CD4-positive, alpha-beta memory T cell (primary cell): Measurements from ENCODE around the gene CFAP74. TPM values are rescaled to one million over a fixed set of nuclear protein-coding genes. Genes with fewer than 3 reads are reported as not detected.

ENCODE experiments used
- CTCF ChIA-PET: fragments of 350-600 bp; sonication (Branson Sonifier 250); formaldehyde crosslinking; loops from one replicate; lab custom pipeline; 2021; ENCODE audit warnings: inconsistent platforms; ENCODE audit not compliant: partially characterized antibody; lab: Charles Lee
- POLR2A ChIA-PET: fragments of 350-600 bp; sonication (Branson Sonifier 250); formaldehyde crosslinking; loops from one replicate; lab custom pipeline; 2021; ENCODE audit not compliant: partially characterized antibody; lab: Charles Lee
- DNase-seq, 5 donors: peaks; one replicate each; pipeline versions ENCODE4 v3.0.0 to v3.0.0-alpha.2; 2020 to 2022; ENCODE audit warnings: mixed read lengths in 1 of 5
- H3K27ac ChIP-seq: one replicate; pipeline ENCODE4 v1.7.0; 2013; ENCODE audit warnings: low read depth, low read length
- H3K27me3 ChIP-seq: 2 replicates; pipeline ENCODE4 v1.7.0; 2013; ENCODE audit warnings: mild to moderate bottlenecking, low read length, moderate library complexity; ENCODE audit not compliant: insufficient read depth
- H3K36me3 ChIP-seq: 2 replicates; pipeline ENCODE4 v1.7.0; 2013; ENCODE audit warnings: mild to moderate bottlenecking, low read length, moderate library complexity; ENCODE audit not compliant: insufficient read depth
- H3K4me1 ChIP-seq: 2 replicates; pipeline ENCODE4 v1.7.0; 2013; ENCODE audit warnings: mild to moderate bottlenecking, low read length, moderate library complexity; ENCODE audit not compliant: insufficient read depth
- H3K4me3 ChIP-seq, 2 donors: one replicate each; pipeline ENCODE4 v1.7.0; 2013; ENCODE audit warnings: low read length in 2 of 2, mild to moderate bottlenecking in 1 of 2
- H3K9me3 ChIP-seq, 2 donors: one replicate each; pipeline ENCODE4 v1.7.0; 2013; ENCODE audit warnings: low read length in 2 of 2, control low read depth in 1 of 2; ENCODE audit not compliant: control insufficient read depth in 1 of 2
- H3K27ac Mint-ChIP-seq, 7 donors: one replicate each; pipeline ENCODE4 v1.8.0; 2020 to 2021; ENCODE audit warnings: mixed read lengths in 7 of 7, mild to moderate bottlenecking in 6 of 7, inconsistent platforms in 3 of 7, moderate library complexity in 3 of 7
- H3K27me3 Mint-ChIP-seq, 2 donors: one replicate each; pipeline ENCODE4 v1.8.0; 2020 to 2021; ENCODE audit warnings: mixed read lengths in 2 of 2
- H3K36me3 Mint-ChIP-seq, 2 donors: one replicate each; pipeline ENCODE4 v1.8.0; 2020 to 2021; ENCODE audit warnings: mixed read lengths in 2 of 2, inconsistent platforms in 1 of 2, mild to moderate bottlenecking in 1 of 2
- H3K4me1 Mint-ChIP-seq, 4 donors: one replicate each; pipeline ENCODE4 v1.8.0; 2020 to 2021; ENCODE audit warnings: mixed read lengths in 4 of 4, mild to moderate bottlenecking in 1 of 4
- H3K4me3 Mint-ChIP-seq, 8 donors: one replicate each; pipeline ENCODE4 v1.8.0; 2020 to 2021; ENCODE audit warnings: mixed read lengths in 8 of 8, mild to moderate bottlenecking in 7 of 8, moderate library complexity in 6 of 8, inconsistent platforms in 3 of 8
- H3K9me3 Mint-ChIP-seq, 8 donors: one replicate each; pipeline ENCODE4 v1.8.0; 2020 to 2021; ENCODE audit warnings: mixed read lengths in 8 of 8, mild to moderate bottlenecking in 5 of 8, inconsistent platforms in 3 of 8, moderate library complexity in 1 of 8
- intact Hi-C: fragments of 100-400 bp; cut with micrococcal nuclease; formaldehyde crosslinking; loops from one replicate; pipeline ENCODE4 v1.15.1; 2023
- polyA plus RNA-seq, 2 donors: library from polyadenylated mRNA; unstranded; fragments of 300-500 nt; fragmentation: Illumina TruSeq; gene quantifications; one replicate each; pipeline ENCODE4 v1.2.3, GENCODE V29; 2021
- total RNA-seq, 2 experiments: library from RNA; stranded (reverse); gene quantifications; one replicate each; pipeline ENCODE4 v1.2.3, GENCODE V29; 2021

Gene CFAP74
- total and polyA plus RNA-seq, 4 experiments from 2014 or later: not detected

DNA sequence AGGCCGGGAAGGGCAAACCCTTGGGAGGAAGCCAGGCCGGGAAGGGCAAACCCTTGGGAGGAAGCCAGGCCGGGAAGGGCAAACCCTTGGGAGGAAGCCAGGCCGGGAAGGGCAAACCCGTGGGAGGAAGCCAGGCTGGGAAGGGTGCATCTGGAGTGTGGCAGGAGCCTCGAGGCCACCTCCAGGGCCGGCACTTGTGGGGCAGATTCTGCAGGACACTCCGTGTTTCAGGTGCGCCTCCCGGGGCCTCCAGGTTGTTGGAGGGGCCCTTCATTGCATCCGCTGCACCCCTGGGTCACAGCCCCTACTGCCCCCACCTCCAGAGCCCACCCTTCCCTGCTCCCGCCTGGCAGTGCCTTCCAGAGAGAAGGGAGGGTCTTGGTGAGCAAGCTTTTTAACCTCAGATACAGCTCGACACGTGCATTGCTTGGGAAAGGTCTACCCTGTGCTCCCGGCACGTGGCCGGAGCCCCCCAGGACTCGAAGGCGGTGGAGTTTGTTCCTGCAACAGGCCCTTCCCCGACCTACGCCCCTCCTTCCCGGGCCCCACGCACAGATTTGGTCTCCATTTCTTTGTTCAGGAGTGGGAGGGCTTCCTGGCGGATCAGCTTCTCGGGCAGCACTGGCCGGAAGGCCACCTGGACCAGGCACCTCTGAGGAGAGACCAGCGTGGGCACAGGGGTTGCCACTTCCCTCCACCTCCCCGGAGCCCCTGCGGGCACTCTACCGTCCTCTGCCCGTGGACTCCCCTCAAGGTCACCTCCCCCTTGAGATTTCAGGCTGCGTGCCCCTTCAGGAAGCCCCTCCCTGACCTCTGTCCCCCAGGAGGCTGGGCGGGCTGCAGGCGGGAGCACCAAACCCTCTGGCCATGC lies 75.1 kb downstream of the CFAP74 start:
- H3K9me3 Mint-ChIP-seq: no peaks in the 10 kb centered on the region

DNA sequence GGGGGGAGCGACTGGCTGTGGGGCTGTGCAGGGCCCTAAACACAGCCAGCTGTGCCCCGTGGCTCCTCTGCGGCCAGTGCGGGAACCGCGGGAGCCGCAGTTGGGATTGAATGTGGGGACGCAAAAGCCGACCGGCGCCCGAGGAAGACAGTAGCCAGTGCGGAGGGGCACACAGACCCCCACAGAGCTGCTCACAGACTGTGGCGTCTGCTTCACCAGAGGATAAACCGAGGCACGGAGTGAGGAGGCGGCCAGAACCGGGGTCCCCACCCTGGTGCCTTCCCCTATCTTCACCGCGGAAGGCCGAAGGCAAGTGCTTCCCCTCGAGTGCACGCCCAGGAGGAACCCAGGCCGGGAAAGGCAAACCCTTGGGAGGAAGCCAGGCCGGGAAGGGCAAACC lies 75.8 kb downstream of the CFAP74 start:
- H3K27me3 Mint-ChIP-seq: no peaks in the 10 kb centered on the region
- no peak overlapping the region for H3K27ac Mint-ChIP-seq
- no peak for DNase-seq
- POLR2A ChIA-PET: interaction anchor here (1.0 kb wide), 1 partner anchor 18 kb away, joined by 3 read pairs; no protein-coding TSS in a partner anchor
- Histone ChIP-seq H3K36me3 (no peaks in the 10 kb centered on the region), H3K27ac (no peak overlapping the region), H3K9me3 (no peaks in the 10 kb centered on the region), H3K4me3 (no peak overlapping the region), H3K27me3 (no peaks in the 10 kb centered on the region), H3K4me1 (no peaks in the 10 kb centered on the region)
- CTCF ChIA-PET: no interaction called here
- no peaks in the 10 kb centered on the region for H3K9me3 Mint-ChIP-seq
- H3K4me3 Mint-ChIP-seq: no peak overlapping the region
- H3K4me1 Mint-ChIP-seq: no peaks in the 10 kb centered on the region
- intact Hi-C loops: no loop called here
- no peaks in the 10 kb centered on the region for H3K36me3 Mint-ChIP-seq

More for the DNA sequence above, 75.1 kb downstream of the CFAP74 start:
- H3K4me3 ChIP-seq: no peak overlapping the region
- no peak overlapping the region for H3K27ac ChIP-seq
- Mint-ChIP-seq H3K27ac (no peak overlapping the region), H3K4me1 (no peaks in the 10 kb centered on the region), H3K4me3 (no peak overlapping the region), H3K27me3 (no peaks in the 10 kb centered on the region), H3K36me3 (no peaks in the 10 kb centered on the region)
- DNase-seq: no peak
- H3K36me3 ChIP-seq: no peaks in the 10 kb centered on the region
- no peaks in the 10 kb centered on the region for H3K27me3 ChIP-seq
- ChIA-PET POLR2A (interaction anchor here (1.0 kb wide), 1 partner anchor 19 kb away, joined by 3 read pairs; no protein-coding TSS in a partner anchor), CTCF (no interaction called here)
- no peaks in the 10 kb centered on the region for H3K4me1 ChIP-seq
- no peaks in the 10 kb centered on the region for H3K9me3 ChIP-seq
- intact Hi-C loops: no loop called here

GRCh38 chr1:1926886-1927660 lies 76.5 kb downstream of the CFAP74 start:
- Mint-ChIP-seq H3K27me3 (no peaks in the 10 kb centered on the region), H3K9me3 (no peaks in the 10 kb centered on the region), H3K4me3 (no peak overlapping the region), H3K36me3 (no peaks in the 10 kb centered on the region), H3K4me1 (no peaks in the 10 kb centered on the region), H3K27ac (no peak overlapping the region)
- CTCF ChIA-PET: no interaction called here
- H3K4me3 ChIP-seq: no peak overlapping the region
- no peaks in the 10 kb centered on the region for H3K4me1 ChIP-seq
- no peak for DNase-seq
- POLR2A ChIA-PET: interaction anchor here (1.0 kb wide), 1 partner anchor 18 kb away, joined by 3 read pairs; no protein-coding TSS in a partner anchor
- H3K9me3 ChIP-seq: no peaks in the 10 kb centered on the region
- H3K27me3 ChIP-seq: no peaks in the 10 kb centered on the region
- H3K36me3 ChIP-seq: no peaks in the 10 kb centered on the region
- intact Hi-C loops: no loop called here
- no peak overlapping the region for H3K27ac ChIP-seq

DNA sequence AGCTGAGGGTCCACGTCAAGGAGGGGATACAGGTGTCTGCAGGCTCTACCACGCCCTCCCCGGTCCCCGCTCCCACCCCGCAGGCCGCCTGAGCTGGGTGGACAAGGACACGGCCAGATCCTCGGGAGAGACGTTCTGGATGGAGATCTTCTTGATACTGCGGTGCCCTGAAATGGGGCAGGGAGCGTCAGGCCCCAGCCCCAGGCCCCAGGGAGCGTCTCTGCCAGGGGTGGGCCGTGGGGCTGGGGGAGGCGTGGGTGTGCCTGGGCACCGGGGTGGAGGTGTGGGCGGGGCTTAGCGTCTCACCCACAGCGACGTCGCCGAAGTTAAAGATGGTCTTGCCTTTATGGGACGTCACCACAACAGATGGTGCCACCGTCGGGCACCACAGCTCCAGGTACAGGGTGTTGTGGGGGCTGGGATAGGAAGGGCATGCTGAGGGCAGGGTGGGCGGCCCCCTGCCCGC lies 77.2 kb downstream of the CFAP74 start:
- H3K36me3 ChIP-seq: no peaks in the 10 kb centered on the region
- H3K36me3 Mint-ChIP-seq: no peaks in the 10 kb centered on the region
- no peak for DNase-seq
- H3K27ac ChIP-seq: no peak overlapping the region
- H3K4me1 ChIP-seq: no peaks in the 10 kb centered on the region
- H3K9me3 ChIP-seq: no peaks in the 10 kb centered on the region
- H3K27me3 Mint-ChIP-seq: no peaks in the 10 kb centered on the region
- no peaks in the 10 kb centered on the region for H3K9me3 Mint-ChIP-seq
- no peaks in the 10 kb centered on the region for H3K4me1 Mint-ChIP-seq
- no peak overlapping the region for H3K4me3 ChIP-seq
- H3K27me3 ChIP-seq: no peaks in the 10 kb centered on the region
- CTCF ChIA-PET: no interaction called here
- intact Hi-C loops: no loop called here
- no peak overlapping the region for H3K27ac Mint-ChIP-seq
- POLR2A ChIA-PET: no interaction called here
- no peak overlapping the region for H3K4me3 Mint-ChIP-seq

DNA sequence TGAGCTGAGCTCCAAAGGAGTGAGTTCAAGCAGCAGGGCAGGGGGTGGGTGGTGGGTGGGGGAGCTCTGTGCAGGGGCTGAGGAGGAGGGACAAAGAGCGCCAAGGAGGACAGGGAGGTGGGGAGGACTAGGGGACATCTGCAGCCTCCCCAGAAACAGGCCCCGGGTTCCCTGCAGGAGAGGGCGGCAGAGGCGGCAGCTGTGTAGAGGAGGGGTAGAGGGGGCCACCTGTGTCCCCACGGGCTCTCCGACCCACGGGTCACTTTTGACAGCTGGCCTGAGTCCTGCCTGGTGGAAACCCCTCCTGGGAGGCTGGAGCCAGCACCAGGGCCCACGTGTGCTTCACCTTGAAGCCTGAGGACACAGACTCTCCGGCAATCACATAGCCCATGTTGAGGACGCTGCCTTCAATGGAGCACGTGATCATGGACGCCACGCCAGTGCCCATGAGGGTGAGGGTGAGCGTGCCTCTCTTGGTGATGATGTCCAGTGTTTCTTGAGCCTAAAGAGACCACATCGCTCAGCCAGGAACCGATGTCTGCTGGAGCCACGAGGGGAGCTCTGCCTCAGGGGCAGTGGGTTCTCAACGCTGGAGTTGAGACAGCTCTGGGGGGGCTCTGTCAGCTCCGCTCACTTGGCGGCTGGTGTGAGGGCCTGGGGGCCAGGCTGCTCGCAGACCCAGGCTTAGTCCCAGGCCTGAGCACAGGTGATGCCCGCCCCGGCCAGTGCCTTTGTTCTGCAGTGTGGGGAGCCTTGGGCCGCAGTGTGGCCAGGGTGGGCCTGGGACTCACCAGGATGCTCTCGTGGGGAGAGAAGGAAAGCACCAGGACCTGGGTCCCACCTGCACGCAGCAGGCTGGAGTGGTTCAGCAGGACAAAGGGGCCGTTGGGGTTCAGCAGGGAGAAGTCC lies 77.9 kb downstream of the CFAP74 start:
- Histone ChIP-seq H3K4me3 (no peak overlapping the region), H3K4me1 (no peaks in the 10 kb centered on the region), H3K9me3 (no peaks in the 10 kb centered on the region), H3K27me3 (no peaks in the 10 kb centered on the region), H3K27ac (no peak overlapping the region), H3K36me3 (no peaks in the 10 kb centered on the region)
- no peak overlapping the region for H3K4me3 Mint-ChIP-seq
- no peak overlapping the region for H3K27ac Mint-ChIP-seq
- H3K9me3 Mint-ChIP-seq: no peaks in the 10 kb centered on the region
- no peak for DNase-seq
- POLR2A ChIA-PET: no interaction called here
- no peaks in the 10 kb centered on the region for H3K27me3 Mint-ChIP-seq
- intact Hi-C loops: no loop called here
- no peaks in the 10 kb centered on the region for H3K36me3 Mint-ChIP-seq
- CTCF ChIA-PET: no interaction called here
- no peaks in the 10 kb centered on the region for H3K4me1 Mint-ChIP-seq

DNA sequence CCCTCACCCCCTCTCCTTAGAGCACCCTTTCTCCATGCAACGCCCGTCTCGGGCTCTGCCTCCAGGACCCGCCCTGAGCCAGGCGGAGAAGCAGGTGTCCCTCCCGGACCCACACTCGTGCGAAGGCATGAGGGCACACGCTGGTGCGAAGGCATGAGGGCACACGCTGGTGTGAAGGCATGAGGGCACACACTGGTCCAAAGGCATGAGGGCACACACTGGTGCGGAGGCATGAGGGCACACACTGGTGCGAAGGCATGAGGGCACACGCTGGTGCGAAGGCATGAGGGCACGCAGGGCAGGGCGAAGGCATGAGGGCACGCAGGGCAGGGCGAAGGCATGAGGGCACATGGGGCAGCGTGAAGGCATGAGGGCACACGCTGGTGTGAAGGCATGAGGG lies 78.7 kb downstream of the CFAP74 start:
- ChIA-PET CTCF (interaction anchor here (0.9 kb wide), 1 partner anchor 16 kb away, joined by 3 read pairs; no protein-coding TSS in a partner anchor), POLR2A (no interaction called here)
- H3K4me3 Mint-ChIP-seq: no peak overlapping the region
- no peak for DNase-seq
- Histone ChIP-seq H3K4me1 (peaks cover 2% of the 10 kb centered on the region), H3K4me3 (no peak overlapping the region), H3K27ac (no peak overlapping the region), H3K9me3 (no peaks in the 10 kb centered on the region), H3K36me3 (no peaks in the 10 kb centered on the region), H3K27me3 (no peaks in the 10 kb centered on the region)
- intact Hi-C loops: no loop called here
- no peaks in the 10 kb centered on the region for H3K27me3 Mint-ChIP-seq
- H3K36me3 Mint-ChIP-seq: no peaks in the 10 kb centered on the region
- peak overlapping the region in 1 of 7 donors; percentile 35 for H3K27ac Mint-ChIP-seq
- H3K4me1 Mint-ChIP-seq: no peaks in the 10 kb centered on the region
- H3K9me3 Mint-ChIP-seq: no peaks in the 10 kb centered on the region
